K562 (cell line): Measurements from ENCODE around the gene WNK2. TPM values are rescaled to one million over a fixed set of nuclear protein-coding genes. Genes with fewer than 3 reads are reported as not detected.

Experiments used
- ATAC-seq: fragments of 200-7000 bp; cut with Tn5 transposase; 3 replicates; pipeline ENCODE4 v1.9.1; 2020; ENCODE audit warnings: moderate library complexity
- BruUV-seq: library from RNA; stranded (reverse); fragments of 400-500 nt; replicated peaks from 2 replicates; lab custom pipeline; 2021; lab: Mats Ljungman, UMichigan
- CTCF ChIA-PET: fragments of 300-600 bp; formaldehyde crosslinking; extraction: SDS; loops from one replicate; lab custom pipeline; 2021; ENCODE audit warnings: low intra/inter-chr PET ratio; lab: Yijun Ruan, JAX
- POLR2A ChIA-PET: fragments of 300-600, 350-650 bp; sonication (Branson Sonifier 250); formaldehyde crosslinking; extraction: SDS; loops from one replicate; lab custom pipeline; 2021; ENCODE audit warnings: antibody characterized with exemption, inconsistent platforms; lab: Yijun Ruan, JAX
- DNase-seq, 4 experiments: peaks; one replicate each; pipeline versions ENCODE4 v3.0.0 to v3.0.0-alpha.2; 2011 to 2018; ENCODE audit warnings: low spot score in 3 of 4, mixed read lengths in 3 of 4; ENCODE audit errors: extremely low read depth in 1 of 4
- FAIRE-seq: peaks from 2 replicates; lab custom pipeline; 2011; peaks lifted over from hg19 to GRCh38; lab: Jason Lieb, UNC
- H2AFZ ChIP-seq: 2 replicates; pipeline ENCODE4 v1.6.0; 2011; ENCODE audit warnings: low read depth, low read length, control low read depth, inconsistent platforms
- H3K27ac ChIP-seq: fragments of 200-600 bp; 3 replicates; pipeline ENCODE4 v1.8.0; 2011; ENCODE audit warnings: low read depth, mild to moderate bottlenecking, control low read depth, inconsistent platforms, low read length, moderate library complexity, mixed read lengths; ENCODE audit errors: extremely low read depth
- H3K27me3 ChIP-seq, 2 experiments: fragments of 300-600 bp in 1 of 2; 2 replicates in 1 of 2; 3 replicates in 1 of 2; pipeline versions ENCODE4 v1.6.0 to v1.8.0; 2011; ENCODE audit warnings: inconsistent platforms in 2 of 2, low read length in 2 of 2, mild to moderate bottlenecking in 1 of 2, mixed read lengths in 1 of 2, moderate library complexity in 1 of 2; ENCODE audit not compliant: control insufficient read depth in 2 of 2, insufficient read depth in 2 of 2
- H3K36me3 ChIP-seq: fragments of 300-600 bp; 3 replicates; pipeline ENCODE4 v1.8.0; 2011; ENCODE audit warnings: mild to moderate bottlenecking, low read length, inconsistent platforms; ENCODE audit not compliant: control insufficient read depth, insufficient read depth
- H3K4me1 ChIP-seq, 2 experiments: fragments of 200-600 bp in 1 of 2; replicated peaks in 1 of 2; 2 replicates in 1 of 2; 3 replicates in 1 of 2; pipeline versions ENCODE4 v1.5.1 to v1.8.0; 2011; ENCODE audit warnings: inconsistent platforms in 2 of 2, low read length in 2 of 2, mild to moderate bottlenecking in 1 of 2, mixed read lengths in 1 of 2, moderate library complexity in 1 of 2; ENCODE audit not compliant: control insufficient read depth in 2 of 2, insufficient read depth in 2 of 2
- H3K4me2 ChIP-seq: 2 replicates; pipeline ENCODE4 v1.6.1; 2011; ENCODE audit warnings: low read length, control low read depth, inconsistent platforms, mixed read lengths; ENCODE audit not compliant: insufficient read depth
- H3K4me3 ChIP-seq: fragments of 200-600 bp; sonication (generic), shearing (Covaris generic); 2 replicates; pipeline ENCODE4 v1.5.1; 2016; ENCODE audit warnings: control low read depth, inconsistent platforms
- H3K79me2 ChIP-seq: fragments of 200-600 bp; 3 replicates; pipeline ENCODE4 v1.8.0; 2011; ENCODE audit warnings: low read length, inconsistent platforms; ENCODE audit not compliant: control insufficient read depth, insufficient read depth
- H3K9ac ChIP-seq, 2 experiments: 2 replicates each; pipeline versions ENCODE4 v1.6.0 to v1.6.1; 2011; ENCODE audit warnings: low read depth in 2 of 2, low read length in 2 of 2, control low read depth in 1 of 2, inconsistent platforms in 1 of 2, mild to moderate bottlenecking in 1 of 2, mixed read lengths in 1 of 2; ENCODE audit not compliant: insufficient read depth in 1 of 2
- H3K9me1 ChIP-seq: one replicate; pipeline ENCODE4 v1.6.0; 2011; ENCODE audit warnings: inconsistent platforms, mild to moderate bottlenecking, low read length, moderate library complexity; ENCODE audit not compliant: control insufficient read depth, insufficient read depth
- H3K9me3 ChIP-seq: replicated peaks from 2 replicates; pipeline ENCODE4 v1.5.1; 2011; ENCODE audit warnings: low read depth, low read length, inconsistent platforms; ENCODE audit not compliant: control insufficient read depth, insufficient read depth
- H4K20me1 ChIP-seq: replicated peaks from 2 replicates; pipeline ENCODE4 v1.6.1; 2011; ENCODE audit warnings: low read length, inconsistent platforms, mixed read lengths; ENCODE audit not compliant: control insufficient read depth, insufficient read depth
- CBFA2T3 ChIP-seq: fragments of 450-650 bp; IDR thresholded peaks from 2 replicates; pipeline ENCODE4 v1.6.1; 2017
- DDX20 ChIP-seq: fragments of 450-650 bp; IDR thresholded peaks from 2 replicates; pipeline ENCODE4 v1.6.1; 2016; ENCODE audit warnings: missing genetic modification characterization, low read depth, mild to moderate bottlenecking, missing compliant biosample characterization, moderate library complexity
- NKRF ChIP-seq: fragments of 450-650 bp; IDR thresholded peaks from 2 replicates; pipeline ENCODE4 v1.6.1; 2016; ENCODE audit warnings: borderline replicate concordance
- ZNF12 ChIP-seq: sonication (generic); formaldehyde crosslinking; IDR thresholded peaks from 2 replicates; pipeline ENCODE4 v1.4.0; 2020; ENCODE audit warnings: mild to moderate bottlenecking, missing genetic modification reagents
- ZNF707 ChIP-seq: fragments of 250-450 bp; sonication (Bioruptor Pico); conservative IDR thresholded peaks from 2 replicates; pipeline ENCODE4 v1.8.0; 2022; ENCODE audit warnings: inconsistent platforms, mild to moderate bottlenecking, moderate library complexity
- WGBS: fragments of 100-300 bp; shearing (Covaris generic); methylation state at CpG from one replicate; pipeline ENCODE4 v1.1.6; 2016; ENCODE audit warnings: low coverage, mixed read lengths; ENCODE audit not compliant: insufficient coverage; ENCODE audit errors: missing lambda C conversion rate; 5-methylcytosine and 5-hydroxymethylcytosine counted together
- in situ Hi-C: fragments of 300-500 bp; cut with MboI; formaldehyde crosslinking; loops from 4 replicates; pipeline ENCODE4 v1.15.0; 2018; ENCODE audit warnings: inconsistent platforms, mixed read lengths
- intact Hi-C: fragments of 100-400 bp; cut with micrococcal nuclease; formaldehyde crosslinking; loops from 2 replicates; pipeline ENCODE4 v1.14.2; 2022
- polyA plus RNA-seq, 8 experiments: library from polyadenylated mRNA; depleted of rRNA in 4 of 8; stranded (reverse) in 5 of 8; unstranded in 3 of 8; fragments of >200 nt; fragmentation: Nextera tagmentation in 2 of 8; fragmentation: Illumina TruSeq in 1 of 8; extraction: Ambion mirVana in 2 of 8; extraction: Trizol in 1 of 8; gene quantifications; 2 replicates each; pipeline versions ENCODE4 v1.2.1 to v1.2.3, GENCODE V29; 2011 to 2014; ENCODE audit warnings: inconsistent platforms in 1 of 8, missing spikeins in 1 of 8
- total RNA-seq, 7 experiments: library from RNA; depleted of rRNA in 6 of 7; stranded (reverse); fragments of >200 nt in 6 of 7; fragmentation: Illumina TruSeq in 2 of 7; extraction: Trizol in 2 of 7; gene quantifications; 2 replicates each; pipeline versions ENCODE4 v1.2.1 to v1.2.3, GENCODE V29; 2011 to 2021; ENCODE audit warnings: low replicate concordance in 1 of 7

The WNK2 gene
- total and polyA plus RNA-seq, 9 of the 15 experiments (the other 6 are each of a cell fraction or from before 2014, with no cell fraction given), result 0.36 to 3.3 (median 0.64) TPM; not detected in 2

GRCh38 chr9:93166699-93167098, 17.2 kb upstream of the WNK2 start:
- no peak for FAIRE-seq

More at GRCh38 chr9:93166699-93167098, 17.2 kb upstream of the WNK2 start:
- peaks cover 4 to 8% of the 10 kb centered on the region in 2 experiments; a peak in 3 of 5 replicates for H3K4me1 ChIP-seq
- ChIA-PET POLR2A (no interaction called here), CTCF (no interaction called here)
- intact Hi-C loops, result loop anchor here (10.0 kb wide), 1 partner anchor 398 kb away; no protein-coding TSS in a partner anchor
- no peaks in the 10 kb centered on the region for H3K79me2 ChIP-seq
- no peak overlapping the region for H3K4me3 ChIP-seq
- no peak for DNase-seq
- peaks cover 5% of the 10 kb centered on the region; the same call in 1 of the 2 replicates for H4K20me1 ChIP-seq
- H3K9me3 ChIP-seq, result no peaks in the 10 kb centered on the region
- H3K27me3 ChIP-seq, result peaks cover 15 to 56% of the 10 kb centered on the region in 2 experiments
- H3K9ac ChIP-seq, result peak overlapping the region in 1 of 2 experiments; percentile 6; a peak in 1 of 4 replicates
- BruUV-seq, result no TSS peak
- in situ Hi-C loops, result no loop called here
- TF ChIP-seq NKRF, result no peak
- 0 out of 2 replicates have a peak, but pooled peaks have one; percentile 51 for TF ChIP-seq ZNF12 (CRISPR knock-in tag)
- TF ChIP-seq CBFA2T3, result peak; percentile 14; the same call in 1 of the 2 replicates
- TF ChIP-seq DDX20 (tag), result no peak
- no peak for TF ChIP-seq ZNF707 (CRISPR knock-in tag)
- no peak overlapping the region for H3K4me2 ChIP-seq
- no peak for ATAC-seq
- no peaks in the 10 kb centered on the region for H3K9me1 ChIP-seq
- H3K27ac ChIP-seq, result no peak overlapping the region
- no peak overlapping the region for H2AFZ ChIP-seq
- WGBS, result 5% methylated on average over 7 of the region's 7 CpGs
- H3K36me3 ChIP-seq, result no peaks in the 10 kb centered on the region
